PC-9 (cell line): ENCODE results near the gene AQP12A. TPM values are rescaled to one million over a fixed set of nuclear protein-coding genes. Genes with fewer than 3 reads are reported as not detected.

ENCODE experiments used
- BruUV-seq: library from RNA; stranded (reverse); fragments of 400-500 nt; replicated peaks from 2 replicates; lab custom pipeline; 2021; lab: Mats Ljungman, UMichigan
- CTCF ChIA-PET: fragments of 300-600 bp; sonication (Branson Sonifier 250); formaldehyde crosslinking; loops from one replicate; lab custom pipeline; 2022; ENCODE audit warnings: antibody characterized with exemption; lab: Charles Lee
- POLR2A ChIA-PET: fragments of 300-600 bp; sonication (Branson Sonifier 250); formaldehyde crosslinking; loops from one replicate; lab custom pipeline; 2022; ENCODE audit warnings: antibody characterized with exemption; ENCODE audit not compliant: unreplicated experiment; lab: Charles Lee
- DNase-seq, 2 experiments: peaks; one replicate each; pipeline versions ENCODE4 v3.0.0 to v3.0.0-alpha.2; 2015 to 2022; ENCODE audit warnings: mixed read lengths in 1 of 2
- H2AFZ ChIP-seq: fragments of 200-600 bp; sonication (generic); 2 replicates; pipeline ENCODE4 v1.8.1; 2017; ENCODE audit warnings: antibody characterized with exemption
- H3F3A ChIP-seq: fragments of 200-600 bp; sonication (generic); 2 replicates; pipeline ENCODE4 v1.8.1; 2017; ENCODE audit warnings: antibody characterized with exemption, mild to moderate bottlenecking, low read depth; ENCODE audit not compliant: insufficient read depth
- H3K27ac ChIP-seq: fragments of 200-600 bp; sonication (generic); 2 replicates; pipeline ENCODE4 v1.6.1; 2016; ENCODE audit warnings: mixed run types
- H3K27me3 ChIP-seq: fragments of 200-600 bp; sonication (generic); 2 replicates; pipeline ENCODE4 v1.6.1; 2016; ENCODE audit warnings: low read depth, mixed run types; ENCODE audit not compliant: insufficient read depth
- H3K36me3 ChIP-seq: fragments of 200-600 bp; sonication (generic); 2 replicates; pipeline ENCODE4 v1.6.1; 2016; ENCODE audit warnings: low read depth, mixed run types
- H3K4me1 ChIP-seq: fragments of 200-600 bp; sonication (generic); replicated peaks from 2 replicates; pipeline ENCODE4 v1.6.1; 2016; ENCODE audit warnings: mixed run types; ENCODE audit not compliant: insufficient read depth
- H3K4me2 ChIP-seq: fragments of 200-600 bp; sonication (generic); 2 replicates; pipeline ENCODE4 v1.6.1; 2017; ENCODE audit warnings: mixed run types
- H3K4me3 ChIP-seq: fragments of 200-600 bp; sonication (generic); 2 replicates; pipeline ENCODE4 v1.6.1; 2016; ENCODE audit warnings: mixed run types
- H3K79me2 ChIP-seq: fragments of 200-600 bp; sonication (generic); 2 replicates; pipeline ENCODE4 v1.6.1; 2017; ENCODE audit warnings: low read depth, mixed run types
- H3K9me2 ChIP-seq: fragments of 200-600 bp; sonication (generic); 2 replicates; pipeline ENCODE4 v1.8.1; 2017; ENCODE audit warnings: mild to moderate bottlenecking; ENCODE audit not compliant: insufficient read depth
- H3K9me3 ChIP-seq: fragments of 200-600 bp; sonication (generic); 2 replicates; pipeline ENCODE4 v1.8.1; 2016; ENCODE audit warnings: low read depth; ENCODE audit not compliant: insufficient read depth
- H4K20me1 ChIP-seq: fragments of 200-600 bp; sonication (generic); 2 replicates; pipeline ENCODE4 v1.8.1; 2017; ENCODE audit not compliant: insufficient read depth
- EZH2 ChIP-seq: fragments of 200-600 bp; sonication (generic); IDR thresholded peaks from 2 replicates; pipeline ENCODE4 v1.8.0; 2017; ENCODE audit warnings: antibody characterized with exemption, low read depth
- intact Hi-C: fragments of 100-400 bp; cut with micrococcal nuclease; formaldehyde crosslinking; loops from one replicate; pipeline ENCODE4 v1.10.0; 2022; ENCODE audit not compliant: unreplicated experiment
- total RNA-seq: library from RNA; stranded (reverse); gene quantifications from 2 replicates; pipeline ENCODE4 v1.2.3, GENCODE V29; 2021
- TF ChIP-seq, protein P1 (sequence below): fragments of 200-600 bp; sonication (generic); conservative IDR thresholded peaks from 2 replicates; pipeline ENCODE4 v1.6.1; 2017; ENCODE audit warnings: mixed run types, antibody characterized with exemption, mild to moderate bottlenecking, moderate library complexity

Gene AQP12A
- total RNA-seq, 1 experiment from 2014 or later, result not detected

DNA sequence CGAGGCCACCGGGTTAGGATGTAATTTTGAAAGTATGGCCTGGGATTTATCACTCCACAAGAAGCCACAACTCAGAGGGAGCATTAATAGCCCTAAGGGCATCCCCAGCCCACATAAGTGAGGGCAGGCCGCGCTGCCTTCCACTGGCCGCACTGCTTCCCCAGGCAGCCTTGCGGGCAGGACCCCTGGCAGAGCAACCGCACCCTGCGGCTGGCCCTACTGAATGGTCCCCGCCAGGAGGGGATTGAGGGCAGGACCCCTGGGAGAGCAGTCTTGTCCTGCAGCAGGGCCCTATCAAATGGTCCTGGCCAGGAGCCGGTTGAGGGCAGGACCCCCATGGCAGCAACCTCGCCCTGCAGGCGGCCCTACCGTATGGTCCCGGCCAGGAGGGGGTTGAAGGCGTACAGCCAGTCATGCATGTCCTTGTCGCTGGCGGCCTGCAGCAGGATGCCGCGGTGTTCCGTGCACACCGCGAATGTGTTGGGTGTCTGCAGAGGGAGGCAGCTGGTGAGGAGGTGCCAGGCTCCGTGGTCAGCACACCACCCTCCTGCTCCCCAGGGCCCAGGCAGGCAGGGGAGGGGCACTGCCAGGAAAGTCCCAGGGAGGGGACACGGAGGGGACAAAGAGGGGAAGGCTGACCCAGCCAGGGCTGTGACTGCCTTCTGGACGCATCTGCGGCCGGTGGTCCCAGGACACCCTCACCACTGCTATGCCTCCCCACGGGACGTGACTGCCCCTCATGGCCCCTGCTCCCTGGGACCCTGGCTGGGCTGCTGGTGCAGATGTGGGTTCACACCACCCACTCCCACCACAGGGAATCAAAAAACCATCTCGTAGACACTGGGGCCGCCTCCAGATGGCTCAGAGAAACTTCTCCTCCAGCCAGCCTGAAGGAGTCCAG, 26.3 kb downstream of the AQP12A start:
- DNase-seq, result no peak
- Histone ChIP-seq H3K9me3 (no peaks in the 10 kb centered on the region), H3K4me1 (no peaks in the 10 kb centered on the region), H4K20me1 (peaks cover 2% of the 10 kb centered on the region; the same call in 1 of the 2 replicates), H3K4me2 (no peak overlapping the region), H3K27ac (no peak overlapping the region), H3K79me2 (no peaks in the 10 kb centered on the region), H3K4me3 (no peak overlapping the region), H3K36me3 (no peaks in the 10 kb centered on the region), H3K27me3 (peaks cover 100% of the 10 kb centered on the region), H3K9me2 (no peaks in the 10 kb centered on the region), H2AFZ (no peak overlapping the region), H3F3A (no peaks in the 10 kb centered on the region)
- CTCF ChIA-PET, result no interaction called here
- TF ChIP-seq EZH2, result no peak
- TF ChIP-seq, protein P1, sequence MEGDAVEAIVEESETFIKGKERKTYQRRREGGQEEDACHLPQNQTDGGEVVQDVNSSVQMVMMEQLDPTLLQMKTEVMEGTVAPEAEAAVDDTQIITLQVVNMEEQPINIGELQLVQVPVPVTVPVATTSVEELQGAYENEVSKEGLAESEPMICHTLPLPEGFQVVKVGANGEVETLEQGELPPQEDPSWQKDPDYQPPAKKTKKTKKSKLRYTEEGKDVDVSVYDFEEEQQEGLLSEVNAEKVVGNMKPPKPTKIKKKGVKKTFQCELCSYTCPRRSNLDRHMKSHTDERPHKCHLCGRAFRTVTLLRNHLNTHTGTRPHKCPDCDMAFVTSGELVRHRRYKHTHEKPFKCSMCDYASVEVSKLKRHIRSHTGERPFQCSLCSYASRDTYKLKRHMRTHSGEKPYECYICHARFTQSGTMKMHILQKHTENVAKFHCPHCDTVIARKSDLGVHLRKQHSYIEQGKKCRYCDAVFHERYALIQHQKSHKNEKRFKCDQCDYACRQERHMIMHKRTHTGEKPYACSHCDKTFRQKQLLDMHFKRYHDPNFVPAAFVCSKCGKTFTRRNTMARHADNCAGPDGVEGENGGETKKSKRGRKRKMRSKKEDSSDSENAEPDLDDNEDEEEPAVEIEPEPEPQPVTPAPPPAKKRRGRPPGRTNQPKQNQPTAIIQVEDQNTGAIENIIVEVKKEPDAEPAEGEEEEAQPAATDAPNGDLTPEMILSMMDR, result no peak
- POLR2A ChIA-PET, result no interaction called here
- BruUV-seq, result no TSS peak
- intact Hi-C loops, result no loop called here

DNA sequence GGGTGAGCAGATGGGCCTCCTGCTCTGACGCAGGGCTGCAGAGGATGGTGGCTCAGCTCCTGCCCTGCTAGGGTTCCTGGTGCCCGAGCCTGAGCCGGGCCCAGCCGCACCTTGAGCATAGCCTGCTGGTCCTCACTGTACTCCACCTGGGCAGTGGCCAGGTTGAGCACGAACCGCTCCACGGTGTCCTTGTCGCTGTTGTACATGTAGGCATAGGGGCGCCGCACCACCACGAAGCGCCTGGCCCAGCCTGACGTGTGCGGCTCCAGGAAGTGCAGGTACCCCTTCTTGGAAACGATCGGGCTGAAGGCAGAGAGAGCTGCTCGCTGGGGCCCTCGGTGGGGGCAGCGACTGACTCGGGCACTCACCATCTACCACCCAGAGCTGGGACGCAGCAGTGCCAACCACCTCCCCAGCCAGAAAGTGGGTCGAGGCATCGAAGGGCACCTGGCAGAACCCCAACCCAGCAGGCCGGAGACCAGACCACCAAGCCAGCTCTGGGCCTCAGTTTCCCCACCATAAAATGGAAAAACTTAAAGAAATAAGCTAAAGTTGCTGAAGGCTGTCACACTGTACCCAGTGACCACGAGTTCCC, 27.3 kb downstream of the AQP12A start:
- no peaks in the 10 kb centered on the region for H3F3A ChIP-seq
- H4K20me1 ChIP-seq, result peaks cover 2% of the 10 kb centered on the region
- no peak overlapping the region for H2AFZ ChIP-seq
- ChIA-PET POLR2A (no interaction called here), CTCF (interaction anchor here (0.6 kb wide), 1 partner anchor 233 kb away, joined by 3 read pairs; no protein-coding TSS in a partner anchor)
- H3K27ac ChIP-seq, result no peak overlapping the region
- no peaks in the 10 kb centered on the region for H3K79me2 ChIP-seq
- H3K36me3 ChIP-seq, result no peaks in the 10 kb centered on the region
- TF ChIP-seq, protein P1, result no peak
- TF ChIP-seq EZH2, result no peak
- intact Hi-C loops, result no loop called here
- no peak for DNase-seq
- no TSS peak for BruUV-seq
- H3K9me3 ChIP-seq, result no peaks in the 10 kb centered on the region
- peaks cover 100% of the 10 kb centered on the region for H3K27me3 ChIP-seq
- no peaks in the 10 kb centered on the region for H3K9me2 ChIP-seq
- no peak overlapping the region for H3K4me3 ChIP-seq
- no peaks in the 10 kb centered on the region for H3K4me1 ChIP-seq
- no peak overlapping the region for H3K4me2 ChIP-seq

GRCh38 chr2:240719676-240720545, 28.2 kb downstream of the AQP12A start:
- no peak for DNase-seq
- no peak overlapping the region for H3K27ac ChIP-seq
- H3K4me1 ChIP-seq, result no peaks in the 10 kb centered on the region
- no peaks in the 10 kb centered on the region for H3K36me3 ChIP-seq
- no peaks in the 10 kb centered on the region for H3K79me2 ChIP-seq
- TF ChIP-seq, protein P1, result no peak
- TF ChIP-seq EZH2, result no peak
- peaks cover 2% of the 10 kb centered on the region for H4K20me1 ChIP-seq
- ChIA-PET CTCF (interaction anchor here (0.6 kb wide), 1 partner anchor 232 kb away, joined by 3 read pairs; no protein-coding TSS in a partner anchor), POLR2A (no interaction called here)
- H2AFZ ChIP-seq, result no peak overlapping the region
- BruUV-seq, result no TSS peak
- no peaks in the 10 kb centered on the region for H3K9me2 ChIP-seq
- no peak overlapping the region for H3K4me2 ChIP-seq
- intact Hi-C loops, result no loop called here
- no peaks in the 10 kb centered on the region for H3F3A ChIP-seq
- H3K9me3 ChIP-seq, result no peaks in the 10 kb centered on the region
- H3K4me3 ChIP-seq, result no peak overlapping the region
- H3K27me3 ChIP-seq, result peaks cover 100% of the 10 kb centered on the region
